ENCODE measurements around the gene SETD3. TPM values are rescaled to one million over a fixed set of nuclear protein-coding genes. Genes with fewer than 3 reads are reported as not detected.

Gene SETD3
- total RNA-seq, 1 donor from 2014 or later, result 67.4 TPM

GRCh38 chr14:99402950-99403349, 77.7 kb downstream of the SETD3 start:
- H3K27ac Mint-ChIP-seq (ENCODE audit: unreplicated experiment), result no peak overlapping the region
- TF ChIP-seq CTCF (IDR thresholded peaks at IDR 0.05; ENCODE audit: unreplicated experiment), result no peak

GRCh38 chr14:99402285-99402648, 78.4 kb downstream of the SETD3 start:
- DNase-seq (ENCODE audit: low spot score), result no peak
- no peak for TF ChIP-seq CTCF (IDR thresholded peaks at IDR 0.05; ENCODE audit: unreplicated experiment)
- Mint-ChIP-seq H3K9me3 (ENCODE audit: unreplicated experiment) (no peaks in the 10 kb centered on the region), H3K27ac (ENCODE audit: unreplicated experiment) (peak overlapping the region; percentile 16), H3K4me3 (ENCODE audit: unreplicated experiment) (no peak overlapping the region), H3K4me1 (ENCODE audit: unreplicated experiment) (peaks cover 23% of the 10 kb centered on the region), H3K36me3 (ENCODE audit: low read depth, unreplicated experiment) (peaks cover 33% of the 10 kb centered on the region), H3K27me3 (ENCODE audit: unreplicated experiment) (peaks cover 5% of the 10 kb centered on the region)

More at GRCh38 chr14:99402950-99403349, 77.7 kb downstream of the SETD3 start:
- H3K36me3 Mint-ChIP-seq (ENCODE audit: low read depth, unreplicated experiment), result peaks cover 33% of the 10 kb centered on the region
- H3K4me3 Mint-ChIP-seq (ENCODE audit: unreplicated experiment), result no peak overlapping the region
- H3K9me3 Mint-ChIP-seq (ENCODE audit: unreplicated experiment), result no peaks in the 10 kb centered on the region
- H3K4me1 Mint-ChIP-seq (ENCODE audit: unreplicated experiment), result peaks cover 23% of the 10 kb centered on the region
- no peak for DNase-seq (ENCODE audit: low spot score)
- H3K27me3 Mint-ChIP-seq (ENCODE audit: unreplicated experiment), result peaks cover 5% of the 10 kb centered on the region

GRCh38 chr14:99401621-99402284, 78.9 kb downstream of the SETD3 start:
- no peak overlapping the region for H3K4me3 Mint-ChIP-seq (ENCODE audit: unreplicated experiment)
- peaks cover 33% of the 10 kb centered on the region for H3K36me3 Mint-ChIP-seq (ENCODE audit: low read depth, unreplicated experiment)
- DNase-seq (ENCODE audit: low spot score), result no peak
- peaks cover 5% of the 10 kb centered on the region for H3K27me3 Mint-ChIP-seq (ENCODE audit: unreplicated experiment)
- H3K4me1 Mint-ChIP-seq (ENCODE audit: unreplicated experiment), result peaks cover 23% of the 10 kb centered on the region
- TF ChIP-seq CTCF (IDR thresholded peaks at IDR 0.05; ENCODE audit: unreplicated experiment), result no peak
- no peaks in the 10 kb centered on the region for H3K9me3 Mint-ChIP-seq (ENCODE audit: unreplicated experiment)
- H3K27ac Mint-ChIP-seq (ENCODE audit: unreplicated experiment), result peak overlapping the region; percentile 16

GRCh38 chr14:99401211-99401610, 79.4 kb downstream of the SETD3 start:
- no peak overlapping the region for H3K27ac Mint-ChIP-seq (ENCODE audit: unreplicated experiment)
- H3K36me3 Mint-ChIP-seq (ENCODE audit: low read depth, unreplicated experiment), result peaks cover 31% of the 10 kb centered on the region
- H3K9me3 Mint-ChIP-seq (ENCODE audit: unreplicated experiment), result no peaks in the 10 kb centered on the region

More at GRCh38 chr14:99401211-99401610, 79.4 kb downstream of the SETD3 start:
- Mint-ChIP-seq H3K4me3 (ENCODE audit: unreplicated experiment) (no peak overlapping the region), H3K27me3 (ENCODE audit: unreplicated experiment) (peaks cover 4% of the 10 kb centered on the region), H3K4me1 (ENCODE audit: unreplicated experiment) (peaks cover 23% of the 10 kb centered on the region)
- DNase-seq (ENCODE audit: low spot score), result no peak
- no peak for TF ChIP-seq CTCF (IDR thresholded peaks at IDR 0.05; ENCODE audit: unreplicated experiment)
